ENCODE data around the gene LYRM4.

The LYRM4 gene

GRCh38 chr6:5149891-5150290 lies 110.9 kb downstream of the LYRM4 start:
- H3K4me3 ChIP-seq (ENCODE audit: low read depth, low read length) = no peak overlapping the region
- DNase-seq (ENCODE audit: low read depth, low spot score) = no peak
- no peak for TF ChIP-seq CTCF (IDR thresholded peaks at IDR 0.05; ENCODE audit: low read depth, low read length)
- in situ Hi-C loops (cut with HindIII; ENCODE audit: low sequenced_read_pairs) = no loop called here

GRCh38 chr6:5149159-5149704 lies 111.5 kb downstream of the LYRM4 start:
- H3K4me3 ChIP-seq (ENCODE audit: low read depth, low read length) = no peak overlapping the region
- no peak for DNase-seq (ENCODE audit: low read depth, low spot score)
- no peak for TF ChIP-seq CTCF (IDR thresholded peaks at IDR 0.05; ENCODE audit: low read depth, low read length)
- in situ Hi-C loops (cut with HindIII; ENCODE audit: low sequenced_read_pairs) = no loop called here

GRCh38 chr6:5146398-5146797 lies 114.4 kb downstream of the LYRM4 start:
- DNase-seq (ENCODE audit: low read depth, low spot score) = no peak
- no peak for TF ChIP-seq CTCF (IDR thresholded peaks at IDR 0.05; ENCODE audit: low read depth, low read length)
- no peak overlapping the region for H3K4me3 ChIP-seq (ENCODE audit: low read depth, low read length)
- in situ Hi-C loops (cut with HindIII; ENCODE audit: low sequenced_read_pairs) = no loop called here

- in situ Hi-C loops (cut with HindIII; ENCODE audit: low sequenced_read_pairs) = no loop called here
- TF ChIP-seq CTCF (IDR thresholded peaks at IDR 0.05; ENCODE audit: low read depth, low read length) = peak; percentile 82
- peak; percentile 77 for DNase-seq (ENCODE audit: low read depth, low spot score)
- H3K4me3 ChIP-seq (ENCODE audit: low read depth, low read length) = no peak overlapping the region
Observed at GRCh38 chr6:5143634-5144311, 117.0 kb downstream of the LYRM4 start.

GRCh38 chr6:5142915-5143314 lies 117.8 kb downstream of the LYRM4 start:
- no peak for DNase-seq (ENCODE audit: low read depth, low spot score)
- TF ChIP-seq CTCF (IDR thresholded peaks at IDR 0.05; ENCODE audit: low read depth, low read length) = no peak
- in situ Hi-C loops (cut with HindIII; ENCODE audit: low sequenced_read_pairs) = no loop called here
- H3K4me3 ChIP-seq (ENCODE audit: low read depth, low read length) = no peak overlapping the region

- no peak for DNase-seq (ENCODE audit: low read depth, low spot score)
- no peak overlapping the region for H3K4me3 ChIP-seq (ENCODE audit: low read depth, low read length)
- in situ Hi-C loops (cut with HindIII; ENCODE audit: low sequenced_read_pairs) = no loop called here
- TF ChIP-seq CTCF (IDR thresholded peaks at IDR 0.05; ENCODE audit: low read depth, low read length) = no peak
Observed at GRCh38 chr6:5142131-5142530, 118.6 kb downstream of the LYRM4 start.

Data from astrocyte of the spinal cord (primary cell).